ENCODE measurements around the gene IVL. TPM values are rescaled to one million over a fixed set of nuclear protein-coding genes. Genes with fewer than 3 reads are reported as not detected.

IVL gene
- total and polyA plus RNA-seq, 4 donors: 0.02 TPM; not detected in 3

- TF ChIP-seq FOXA2 (IDR thresholded peaks at IDR 0.05): no peak
- TF ChIP-seq JUND (IDR thresholded peaks at IDR 0.05): no peak
- TF ChIP-seq SP1 (IDR thresholded peaks at IDR 0.05): no peak
- no peak for TF ChIP-seq HNF4A (conservative IDR thresholded peaks at IDR 0.05)
- TF ChIP-seq, protein P1, sequence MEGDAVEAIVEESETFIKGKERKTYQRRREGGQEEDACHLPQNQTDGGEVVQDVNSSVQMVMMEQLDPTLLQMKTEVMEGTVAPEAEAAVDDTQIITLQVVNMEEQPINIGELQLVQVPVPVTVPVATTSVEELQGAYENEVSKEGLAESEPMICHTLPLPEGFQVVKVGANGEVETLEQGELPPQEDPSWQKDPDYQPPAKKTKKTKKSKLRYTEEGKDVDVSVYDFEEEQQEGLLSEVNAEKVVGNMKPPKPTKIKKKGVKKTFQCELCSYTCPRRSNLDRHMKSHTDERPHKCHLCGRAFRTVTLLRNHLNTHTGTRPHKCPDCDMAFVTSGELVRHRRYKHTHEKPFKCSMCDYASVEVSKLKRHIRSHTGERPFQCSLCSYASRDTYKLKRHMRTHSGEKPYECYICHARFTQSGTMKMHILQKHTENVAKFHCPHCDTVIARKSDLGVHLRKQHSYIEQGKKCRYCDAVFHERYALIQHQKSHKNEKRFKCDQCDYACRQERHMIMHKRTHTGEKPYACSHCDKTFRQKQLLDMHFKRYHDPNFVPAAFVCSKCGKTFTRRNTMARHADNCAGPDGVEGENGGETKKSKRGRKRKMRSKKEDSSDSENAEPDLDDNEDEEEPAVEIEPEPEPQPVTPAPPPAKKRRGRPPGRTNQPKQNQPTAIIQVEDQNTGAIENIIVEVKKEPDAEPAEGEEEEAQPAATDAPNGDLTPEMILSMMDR (IDR thresholded peaks at IDR 0.05; ENCODE audit: low read depth, low read length, missing input control): no peak
- TF ChIP-seq FOXA1 (IDR thresholded peaks at IDR 0.05): no peak
- TF ChIP-seq, protein P2, sequence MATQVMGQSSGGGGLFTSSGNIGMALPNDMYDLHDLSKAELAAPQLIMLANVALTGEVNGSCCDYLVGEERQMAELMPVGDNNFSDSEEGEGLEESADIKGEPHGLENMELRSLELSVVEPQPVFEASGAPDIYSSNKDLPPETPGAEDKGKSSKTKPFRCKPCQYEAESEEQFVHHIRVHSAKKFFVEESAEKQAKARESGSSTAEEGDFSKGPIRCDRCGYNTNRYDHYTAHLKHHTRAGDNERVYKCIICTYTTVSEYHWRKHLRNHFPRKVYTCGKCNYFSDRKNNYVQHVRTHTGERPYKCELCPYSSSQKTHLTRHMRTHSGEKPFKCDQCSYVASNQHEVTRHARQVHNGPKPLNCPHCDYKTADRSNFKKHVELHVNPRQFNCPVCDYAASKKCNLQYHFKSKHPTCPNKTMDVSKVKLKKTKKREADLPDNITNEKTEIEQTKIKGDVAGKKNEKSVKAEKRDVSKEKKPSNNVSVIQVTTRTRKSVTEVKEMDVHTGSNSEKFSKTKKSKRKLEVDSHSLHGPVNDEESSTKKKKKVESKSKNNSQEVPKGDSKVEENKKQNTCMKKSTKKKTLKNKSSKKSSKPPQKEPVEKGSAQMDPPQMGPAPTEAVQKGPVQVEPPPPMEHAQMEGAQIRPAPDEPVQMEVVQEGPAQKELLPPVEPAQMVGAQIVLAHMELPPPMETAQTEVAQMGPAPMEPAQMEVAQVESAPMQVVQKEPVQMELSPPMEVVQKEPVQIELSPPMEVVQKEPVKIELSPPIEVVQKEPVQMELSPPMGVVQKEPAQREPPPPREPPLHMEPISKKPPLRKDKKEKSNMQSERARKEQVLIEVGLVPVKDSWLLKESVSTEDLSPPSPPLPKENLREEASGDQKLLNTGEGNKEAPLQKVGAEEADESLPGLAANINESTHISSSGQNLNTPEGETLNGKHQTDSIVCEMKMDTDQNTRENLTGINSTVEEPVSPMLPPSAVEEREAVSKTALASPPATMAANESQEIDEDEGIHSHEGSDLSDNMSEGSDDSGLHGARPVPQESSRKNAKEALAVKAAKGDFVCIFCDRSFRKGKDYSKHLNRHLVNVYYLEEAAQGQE (IDR thresholded peaks at IDR 0.05): no peak
- TF ChIP-seq NR2F2 (IDR thresholded peaks at IDR 0.05): no peak
- no peak for TF ChIP-seq GABPA (IDR thresholded peaks at IDR 0.05 in 1 of 2, conservative IDR thresholded peaks at IDR 0.05 in 1 of 2)
- no peak for TF ChIP-seq ZBTB33 (IDR thresholded peaks at IDR 0.05)
- TF ChIP-seq ATF3 (IDR thresholded peaks at IDR 0.05): no peak
- no peak for TF ChIP-seq HNF4G (IDR thresholded peaks at IDR 0.05)
- TF ChIP-seq RAD21 (IDR thresholded peaks at IDR 0.05): no peak
- TF ChIP-seq YY1 (IDR thresholded peaks at IDR 0.05): no peak
- TF ChIP-seq, protein P3, sequence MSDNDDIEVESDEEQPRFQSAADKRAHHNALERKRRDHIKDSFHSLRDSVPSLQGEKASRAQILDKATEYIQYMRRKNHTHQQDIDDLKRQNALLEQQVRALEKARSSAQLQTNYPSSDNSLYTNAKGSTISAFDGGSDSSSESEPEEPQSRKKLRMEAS (IDR thresholded peaks at IDR 0.05): no peak
- TF ChIP-seq TAF1 (conservative IDR thresholded peaks at IDR 0.05): no peak
- H3K27me3 ChIP-seq (ENCODE audit: control insufficient read depth in 4 of 4, insufficient read depth in 4 of 4, low read length in 3 of 4): no peaks in the 10 kb centered on the region
- no peak overlapping the region for H3K4me3 ChIP-seq (ENCODE audit: low read depth in 1 of 3, low read length in 3 of 3)
- no peak overlapping the region for H3K9ac ChIP-seq (ENCODE audit: low read depth in 1 of 2, low read length in 2 of 2)
- no peak for DNase-seq (ENCODE audit: low spot score)
- no peaks in the 10 kb centered on the region for H3K36me3 ChIP-seq (ENCODE audit: control insufficient read depth in 4 of 4, insufficient read depth in 3 of 4, low read depth in 1 of 4, low read length in 3 of 4)
- no peak overlapping the region for H3K27ac ChIP-seq (ENCODE audit: low read depth in 1 of 2, low read length in 2 of 2)
- peaks cover 0 to 10% (median 0%) of the 10 kb centered on the region in 4 donors for H3K4me1 ChIP-seq (ENCODE audit: control insufficient read depth in 4 of 4, insufficient read depth in 4 of 4, low read length in 3 of 4)
- H3K9me3 ChIP-seq (ENCODE audit: control insufficient read depth in 4 of 4, low read length in 3 of 4): no peaks in the 10 kb centered on the region
Measured at GRCh38 chr1:152873495-152873894, 34.9 kb upstream of the IVL start.

DNA sequence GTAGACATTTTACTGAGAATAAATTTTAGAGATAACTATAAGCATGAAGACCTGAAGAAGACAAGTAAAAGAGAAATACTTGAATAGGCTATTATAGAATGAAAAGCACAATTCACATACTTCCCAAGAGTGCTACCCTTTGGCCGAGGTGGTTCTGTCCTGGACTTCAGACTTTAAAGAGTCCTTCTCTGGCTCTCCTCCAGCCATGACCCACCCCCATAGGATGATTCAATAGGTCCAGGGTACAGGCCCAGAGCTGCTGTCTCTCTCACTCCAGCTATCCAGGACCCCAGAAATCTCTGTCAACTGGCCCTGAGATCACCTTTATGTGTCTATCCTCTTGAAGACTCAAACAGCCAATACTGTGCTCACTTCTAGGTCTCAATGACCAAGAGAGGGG, 31.5 kb upstream of the IVL start:
- no peaks in the 10 kb centered on the region for H3K36me3 ChIP-seq (ENCODE audit: control insufficient read depth in 4 of 4, insufficient read depth in 3 of 4, low read depth in 1 of 4, low read length in 3 of 4)
- no peaks in the 10 kb centered on the region for H3K27me3 ChIP-seq (ENCODE audit: control insufficient read depth in 4 of 4, insufficient read depth in 4 of 4, low read length in 3 of 4)
- H3K4me3 ChIP-seq (ENCODE audit: low read depth in 1 of 3, low read length in 3 of 3): no peak overlapping the region
- H3K4me1 ChIP-seq (ENCODE audit: control insufficient read depth in 4 of 4, insufficient read depth in 4 of 4, low read length in 3 of 4): peaks cover 1 to 29% (median 15%) of the 10 kb centered on the region in 4 donors
- DNase-seq (ENCODE audit: low spot score): no peak
- TF ChIP-seq ZBTB33 (IDR thresholded peaks at IDR 0.05): no peak
- TF ChIP-seq FOXA2 (IDR thresholded peaks at IDR 0.05): no peak
- TF ChIP-seq HNF4A (conservative IDR thresholded peaks at IDR 0.05): peak in 1 of 2 donors; percentile 65
- no peak for TF ChIP-seq TAF1 (conservative IDR thresholded peaks at IDR 0.05)
- TF ChIP-seq HNF4G (IDR thresholded peaks at IDR 0.05): no peak
- peak in 1 of 2 donors; percentile 12 for TF ChIP-seq RXRA (IDR thresholded peaks at IDR 0.05)
- TF ChIP-seq FOXA1 (IDR thresholded peaks at IDR 0.05): no peak
- TF ChIP-seq RAD21 (IDR thresholded peaks at IDR 0.05): no peak
- TF ChIP-seq JUND (IDR thresholded peaks at IDR 0.05): no peak
- TF ChIP-seq, protein P2 (IDR thresholded peaks at IDR 0.05): no peak
- no peak for TF ChIP-seq GABPA (IDR thresholded peaks at IDR 0.05 in 1 of 2, conservative IDR thresholded peaks at IDR 0.05 in 1 of 2)
- no peak for TF ChIP-seq YY1 (IDR thresholded peaks at IDR 0.05)
- no peak overlapping the region for H3K9ac ChIP-seq (ENCODE audit: low read depth in 1 of 2, low read length in 2 of 2)
- no peaks in the 10 kb centered on the region for H3K9me3 ChIP-seq (ENCODE audit: control insufficient read depth in 4 of 4, low read length in 3 of 4)
- no peak overlapping the region for H3K27ac ChIP-seq (ENCODE audit: low read depth in 1 of 2, low read length in 2 of 2)
- 19% methylated on average over 1 of the region's 1 CpG for WGBS

All from liver (tissue), 9 donors.